PC-9 (cell line): Measurements from ENCODE around the gene ATXN1. TPM values are rescaled to one million over a fixed set of nuclear protein-coding genes. Genes with fewer than 3 reads are reported as not detected.

Experiments
- BruUV-seq: library from RNA; stranded (reverse); fragments of 400-500 nt; replicated peaks from 2 replicates; lab custom pipeline; 2021; lab: Mats Ljungman, UMichigan
- CTCF ChIA-PET: fragments of 300-600 bp; sonication (Branson Sonifier 250); formaldehyde crosslinking; loops from one replicate; lab custom pipeline; 2022; ENCODE audit warnings: antibody characterized with exemption; lab: Charles Lee
- POLR2A ChIA-PET: fragments of 300-600 bp; sonication (Branson Sonifier 250); formaldehyde crosslinking; loops from one replicate; lab custom pipeline; 2022; ENCODE audit warnings: antibody characterized with exemption; ENCODE audit not compliant: unreplicated experiment; lab: Charles Lee
- DNase-seq, 2 experiments: peaks; one replicate each; pipeline versions ENCODE4 v3.0.0 to v3.0.0-alpha.2; 2015 to 2022; ENCODE audit warnings: mixed read lengths in 1 of 2
- H2AFZ ChIP-seq: fragments of 200-600 bp; sonication (generic); 2 replicates; pipeline ENCODE4 v1.8.1; 2017; ENCODE audit warnings: antibody characterized with exemption
- H3F3A ChIP-seq: fragments of 200-600 bp; sonication (generic); 2 replicates; pipeline ENCODE4 v1.8.1; 2017; ENCODE audit warnings: antibody characterized with exemption, mild to moderate bottlenecking, low read depth; ENCODE audit not compliant: insufficient read depth
- H3K27ac ChIP-seq: fragments of 200-600 bp; sonication (generic); 2 replicates; pipeline ENCODE4 v1.6.1; 2016; ENCODE audit warnings: mixed run types
- H3K27me3 ChIP-seq: fragments of 200-600 bp; sonication (generic); 2 replicates; pipeline ENCODE4 v1.6.1; 2016; ENCODE audit warnings: low read depth, mixed run types; ENCODE audit not compliant: insufficient read depth
- H3K36me3 ChIP-seq: fragments of 200-600 bp; sonication (generic); 2 replicates; pipeline ENCODE4 v1.6.1; 2016; ENCODE audit warnings: low read depth, mixed run types
- H3K4me1 ChIP-seq: fragments of 200-600 bp; sonication (generic); replicated peaks from 2 replicates; pipeline ENCODE4 v1.6.1; 2016; ENCODE audit warnings: mixed run types; ENCODE audit not compliant: insufficient read depth
- H3K4me2 ChIP-seq: fragments of 200-600 bp; sonication (generic); 2 replicates; pipeline ENCODE4 v1.6.1; 2017; ENCODE audit warnings: mixed run types
- H3K4me3 ChIP-seq: fragments of 200-600 bp; sonication (generic); 2 replicates; pipeline ENCODE4 v1.6.1; 2016; ENCODE audit warnings: mixed run types
- H3K79me2 ChIP-seq: fragments of 200-600 bp; sonication (generic); 2 replicates; pipeline ENCODE4 v1.6.1; 2017; ENCODE audit warnings: low read depth, mixed run types
- H3K9me2 ChIP-seq: fragments of 200-600 bp; sonication (generic); 2 replicates; pipeline ENCODE4 v1.8.1; 2017; ENCODE audit warnings: mild to moderate bottlenecking; ENCODE audit not compliant: insufficient read depth
- H3K9me3 ChIP-seq: fragments of 200-600 bp; sonication (generic); 2 replicates; pipeline ENCODE4 v1.8.1; 2016; ENCODE audit warnings: low read depth; ENCODE audit not compliant: insufficient read depth
- H4K20me1 ChIP-seq: fragments of 200-600 bp; sonication (generic); 2 replicates; pipeline ENCODE4 v1.8.1; 2017; ENCODE audit not compliant: insufficient read depth
- EZH2 ChIP-seq: fragments of 200-600 bp; sonication (generic); IDR thresholded peaks from 2 replicates; pipeline ENCODE4 v1.8.0; 2017; ENCODE audit warnings: antibody characterized with exemption, low read depth
- intact Hi-C: fragments of 100-400 bp; cut with micrococcal nuclease; formaldehyde crosslinking; loops from one replicate; pipeline ENCODE4 v1.10.0; 2022; ENCODE audit not compliant: unreplicated experiment
- total RNA-seq: library from RNA; stranded (reverse); gene quantifications from 2 replicates; pipeline ENCODE4 v1.2.3, GENCODE V29; 2021
- TF ChIP-seq, protein P1 (sequence below): fragments of 200-600 bp; sonication (generic); conservative IDR thresholded peaks from 2 replicates; pipeline ENCODE4 v1.6.1; 2017; ENCODE audit warnings: mixed run types, antibody characterized with exemption, mild to moderate bottlenecking, moderate library complexity

ATXN1 gene
- total RNA-seq, 1 experiment from 2014 or later, result 42.7 TPM

DNA sequence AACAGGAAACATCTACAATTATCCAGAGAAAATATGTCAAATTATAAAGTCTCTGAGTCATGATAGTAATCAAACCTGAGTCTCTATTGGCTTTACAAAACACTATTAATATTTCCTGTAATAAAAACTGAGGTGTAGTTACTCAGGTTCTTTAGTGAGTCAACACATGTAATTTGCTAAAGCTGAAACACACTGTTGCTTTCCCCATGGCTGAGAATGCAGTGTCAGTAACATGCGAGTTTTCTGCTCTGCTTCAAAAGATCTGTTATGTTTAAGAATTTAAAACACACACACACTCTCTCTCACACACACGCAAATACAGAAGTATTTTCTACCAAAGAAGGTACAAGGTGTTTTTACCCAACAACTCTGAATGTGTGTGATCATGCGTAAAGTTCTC is 38.6 kb downstream of the ATXN1 start:
- no peaks in the 10 kb centered on the region for H3K9me2 ChIP-seq
- H3K27ac ChIP-seq, result no peak overlapping the region
- no peak overlapping the region for H3K4me2 ChIP-seq
- no peaks in the 10 kb centered on the region for H3K79me2 ChIP-seq
- H3K4me1 ChIP-seq, result peaks cover 27% of the 10 kb centered on the region
- peaks cover 7% of the 10 kb centered on the region; the same call in 1 of the 2 replicates for H3F3A ChIP-seq
- ChIA-PET CTCF (interaction anchor here (0.7 kb wide), 1 partner anchor 399 kb away, joined by 4 read pairs; no protein-coding TSS in a partner anchor), POLR2A (interaction anchor here (0.6 kb wide), 1 partner anchor 35 kb away, joined by 3 read pairs; no protein-coding TSS in a partner anchor)
- H3K9me3 ChIP-seq, result no peaks in the 10 kb centered on the region
- H4K20me1 ChIP-seq, result peaks cover 2% of the 10 kb centered on the region; the same call in 1 of the 2 replicates
- no peak for DNase-seq
- TF ChIP-seq EZH2, result no peak
- TF ChIP-seq, protein P1, sequence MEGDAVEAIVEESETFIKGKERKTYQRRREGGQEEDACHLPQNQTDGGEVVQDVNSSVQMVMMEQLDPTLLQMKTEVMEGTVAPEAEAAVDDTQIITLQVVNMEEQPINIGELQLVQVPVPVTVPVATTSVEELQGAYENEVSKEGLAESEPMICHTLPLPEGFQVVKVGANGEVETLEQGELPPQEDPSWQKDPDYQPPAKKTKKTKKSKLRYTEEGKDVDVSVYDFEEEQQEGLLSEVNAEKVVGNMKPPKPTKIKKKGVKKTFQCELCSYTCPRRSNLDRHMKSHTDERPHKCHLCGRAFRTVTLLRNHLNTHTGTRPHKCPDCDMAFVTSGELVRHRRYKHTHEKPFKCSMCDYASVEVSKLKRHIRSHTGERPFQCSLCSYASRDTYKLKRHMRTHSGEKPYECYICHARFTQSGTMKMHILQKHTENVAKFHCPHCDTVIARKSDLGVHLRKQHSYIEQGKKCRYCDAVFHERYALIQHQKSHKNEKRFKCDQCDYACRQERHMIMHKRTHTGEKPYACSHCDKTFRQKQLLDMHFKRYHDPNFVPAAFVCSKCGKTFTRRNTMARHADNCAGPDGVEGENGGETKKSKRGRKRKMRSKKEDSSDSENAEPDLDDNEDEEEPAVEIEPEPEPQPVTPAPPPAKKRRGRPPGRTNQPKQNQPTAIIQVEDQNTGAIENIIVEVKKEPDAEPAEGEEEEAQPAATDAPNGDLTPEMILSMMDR, result no peak
- intact Hi-C loops, result loop anchor here (10.0 kb wide), 1 partner anchor 672 kb away; the partner anchor contains the start of gene CAP2
- H3K27me3 ChIP-seq, result no peaks in the 10 kb centered on the region
- H3K4me3 ChIP-seq, result no peak overlapping the region
- BruUV-seq, result no TSS peak
- no peak overlapping the region for H2AFZ ChIP-seq
- no peaks in the 10 kb centered on the region for H3K36me3 ChIP-seq

- Histone ChIP-seq H3K9me3 (no peaks in the 10 kb centered on the region), H3K4me3 (no peak overlapping the region), H3K4me2 (no peak overlapping the region), H4K20me1 (peaks cover 2% of the 10 kb centered on the region; the same call in 1 of the 2 replicates), H3F3A (peaks cover 7% of the 10 kb centered on the region; the same call in 1 of the 2 replicates), H2AFZ (no peak overlapping the region), H3K9me2 (no peaks in the 10 kb centered on the region), H3K4me1 (peaks cover 20% of the 10 kb centered on the region), H3K79me2 (no peaks in the 10 kb centered on the region), H3K36me3 (no peaks in the 10 kb centered on the region), H3K27me3 (no peaks in the 10 kb centered on the region), H3K27ac (no peak overlapping the region)
- TF ChIP-seq, protein P1, result no peak
- no peak for TF ChIP-seq EZH2
- intact Hi-C loops, result loop anchor here (10.0 kb wide), 1 partner anchor 673 kb away; the partner anchor contains the start of gene CAP2
- BruUV-seq, result no TSS peak
- POLR2A ChIA-PET, result no interaction called here
- DNase-seq, result no peak
- CTCF ChIA-PET, result interaction anchor here (0.6 kb wide), 1 partner anchor 9 kb away, joined by 3 read pairs; no protein-coding TSS in a partner anchor
Observed at GRCh38 chr6:16721977-16722376, 39.3 kb downstream of the ATXN1 start.

GRCh38 chr6:16720861-16721260 is 40.4 kb downstream of the ATXN1 start:
- Histone ChIP-seq H3K36me3 (no peaks in the 10 kb centered on the region), H3K9me3 (no peaks in the 10 kb centered on the region), H3F3A (peaks cover 7% of the 10 kb centered on the region; the same call in 1 of the 2 replicates), H3K27me3 (no peaks in the 10 kb centered on the region), H3K27ac (no peak overlapping the region), H3K4me3 (no peak overlapping the region), H4K20me1 (peaks cover 2% of the 10 kb centered on the region; the same call in 1 of the 2 replicates), H2AFZ (no peak overlapping the region), H3K79me2 (no peaks in the 10 kb centered on the region), H3K9me2 (no peaks in the 10 kb centered on the region), H3K4me1 (peaks cover 12% of the 10 kb centered on the region; the same call in 1 of the 2 replicates), H3K4me2 (no peak overlapping the region)
- intact Hi-C loops, result loop anchor here (10.0 kb wide), 1 partner anchor 674 kb away; the partner anchor contains the start of gene CAP2
- POLR2A ChIA-PET, result interaction anchor here (0.5 to 0.6 kb wide), 2 partner anchors 27 to 43 kb away, joined by 3 to 4 read pairs; no protein-coding TSS in a partner anchor
- DNase-seq, result no peak
- CTCF ChIA-PET, result no interaction called here
- no TSS peak for BruUV-seq
- no peak for TF ChIP-seq EZH2
- TF ChIP-seq, protein P1, result no peak
